ENCODE measurements around the gene TMEM229B. TPM values are rescaled to one million over a fixed set of nuclear protein-coding genes. Genes with fewer than 3 reads are reported as not detected.

Gene TMEM229B
- total and polyA plus RNA-seq, 2 of the 4 experiments (the other 2 are of a cell fraction), result under 0.01 TPM; not detected in 1

Small RNA genes within 50 kb of the gene (microRNA-seq; reads per million reads assigned to microRNA genes)
- 0 reads per million in 2 experiments for gene MIR5694 (ENCODE audit: insufficient read depth in 1 of 2, insufficient read length in 1 of 2, unreplicated experiment in 1 of 2)

Small RNA genes within 50 kb of the gene (small RNA-seq; reads per million reads assigned to genes)
- gene MIR5694, result 0 reads per million in 5 experiments

Other genes with a start within 250 kb of the TMEM229B start
- gene PALS1, start 247.3 kb downstream of the TMEM229B start, total RNA-seq (2012; rRNA removed), result 40.1 and 63.0 TPM in 2 replicates
- 14.4 and 17.7 TPM in 2 replicates for gene PALS1, start 247.3 kb downstream of the TMEM229B start, polyA plus RNA-seq (2012; rRNA removed)
- 113 and 167 TPM in 2 replicates for gene ATP6V1D, start 128.9 kb downstream of the TMEM229B start, total RNA-seq (2012; rRNA removed)
- 47.3 and 54.5 TPM in 2 replicates for gene ATP6V1D, start 128.9 kb downstream of the TMEM229B start, polyA plus RNA-seq (2012; rRNA removed)
- 125 and 360 TPM in 2 replicates for gene EIF2S1, start 128.4 kb downstream of the TMEM229B start, total RNA-seq (2012; rRNA removed)
- gene EIF2S1, start 128.4 kb downstream of the TMEM229B start, polyA plus RNA-seq (2012; rRNA removed), result 51.3 and 57.9 TPM in 2 replicates
- 2.2 and 2.5 TPM in 2 replicates for gene PLEK2, start 76.6 kb downstream of the TMEM229B start, total RNA-seq (2012; rRNA removed)
- 1.5 and 1.7 TPM in 2 replicates for gene PLEK2, start 76.6 kb downstream of the TMEM229B start, polyA plus RNA-seq (2012; rRNA removed)
- gene PLEKHH1, start 44.6 kb upstream of the TMEM229B start, total RNA-seq (2012; rRNA removed), result under 0.01 TPM in 2 replicates
- 0.34 and 0.37 TPM in 2 replicates for gene PLEKHH1, start 44.6 kb upstream of the TMEM229B start, polyA plus RNA-seq (2012; rRNA removed)
- 6.7 and 7.9 TPM in 2 replicates for gene PIGH, start 111.5 kb upstream of the TMEM229B start, total RNA-seq (2012; rRNA removed)
- gene PIGH, start 111.5 kb upstream of the TMEM229B start, polyA plus RNA-seq (2012; rRNA removed), result 13.5 and 23.1 TPM in 2 replicates
- gene ARG2, start 131.2 kb upstream of the TMEM229B start, total RNA-seq (2012; rRNA removed), result 2.2 and 2.5 TPM in 2 replicates
- gene ARG2, start 131.2 kb upstream of the TMEM229B start, polyA plus RNA-seq (2012; rRNA removed), result 1.1 and 1.3 TPM in 2 replicates
- gene VTI1B, start 185.9 kb upstream of the TMEM229B start, total RNA-seq (2012; rRNA removed), result 69.7 and 90.2 TPM in 2 replicates
- gene VTI1B, start 185.9 kb upstream of the TMEM229B start, polyA plus RNA-seq (2012; rRNA removed), result 61.8 and 65.8 TPM in 2 replicates
- gene RDH11, start 207.0 kb upstream of the TMEM229B start, total RNA-seq (2012; rRNA removed), result 109 and 149 TPM in 2 replicates
- 71.6 and 77.3 TPM in 2 replicates for gene RDH11, start 207.0 kb upstream of the TMEM229B start, polyA plus RNA-seq (2012; rRNA removed)
- gene RDH12, start 213.2 kb upstream of the TMEM229B start, total RNA-seq (2012; rRNA removed), result not detected in 2 replicates
- not detected in 2 replicates for gene RDH12, start 213.2 kb upstream of the TMEM229B start, polyA plus RNA-seq (2012; rRNA removed)